ENCODE data around the gene EVC.

EVC gene

DNA sequence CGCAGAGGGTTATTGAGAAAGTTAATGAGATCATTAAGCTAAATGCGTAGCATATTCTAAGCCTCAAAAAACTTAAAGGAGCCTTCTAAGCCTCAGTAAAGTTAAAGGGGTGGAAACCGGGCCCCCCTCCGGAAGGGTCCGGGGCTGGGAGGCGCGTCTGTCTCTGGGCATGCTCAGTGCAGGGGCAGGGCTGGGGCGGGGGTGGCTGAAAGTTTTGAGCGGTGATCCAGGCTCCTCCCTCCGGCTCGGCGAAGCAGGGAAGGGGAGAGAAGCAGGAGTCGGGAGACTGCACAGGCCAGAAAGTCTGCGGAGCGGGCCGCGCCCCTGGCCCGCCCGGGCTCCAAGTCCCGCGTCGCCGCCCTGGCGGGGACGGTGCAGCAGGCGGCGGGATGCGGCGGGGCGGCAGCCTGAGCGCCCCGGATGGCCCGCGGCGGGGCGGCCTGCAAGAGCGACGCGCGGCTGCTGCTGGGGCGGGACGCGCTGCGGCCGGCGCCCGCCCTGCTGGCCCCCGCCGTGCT, at the start of gene EVC:
Gene EVC, plus strand, starts transcription at position 241 of the 518 bp plus-strand sequence. Its CDS starts 180 bp downstream, at position 421.
- peaks cover 10% of the 10 kb centered on the region; the same call in 1 of the 2 replicates for H3K9me3 ChIP-seq (ENCODE audit: insufficient read depth, low read length)
- peaks cover 17% of the 10 kb centered on the region for H3K36me3 ChIP-seq (ENCODE audit: insufficient read depth, insufficient read length, low read length)
- H3K4me3 ChIP-seq (ENCODE audit: insufficient read length, low read depth), result peak within 1 kb of the TSS; percentile 77
- peak; percentile 66 for DNase-seq (ENCODE audit: low read depth, low spot score)
- peak within 1 kb of the TSS; percentile 82 for H3K9ac ChIP-seq (ENCODE audit: insufficient read length, low read depth)
- peaks cover 27% of the 10 kb centered on the region for H3K4me1 ChIP-seq (ENCODE audit: insufficient read depth, insufficient read length)
- no peak for TF ChIP-seq ZNF274 (IDR thresholded peaks at IDR 0.05; ENCODE audit: low read depth, low read length)
- no peak for TF ChIP-seq YY1 (IDR thresholded peaks at IDR 0.05; ENCODE audit: insufficient read depth, insufficient read length)
- TF ChIP-seq SUZ12 (IDR thresholded peaks at IDR 0.05; ENCODE audit: extremely low read depth, insufficient read depth, insufficient read length), result no peak
- peaks cover 33% of the 10 kb centered on the region for H3K27me3 ChIP-seq (ENCODE audit: insufficient read depth, insufficient read length)

DNA sequence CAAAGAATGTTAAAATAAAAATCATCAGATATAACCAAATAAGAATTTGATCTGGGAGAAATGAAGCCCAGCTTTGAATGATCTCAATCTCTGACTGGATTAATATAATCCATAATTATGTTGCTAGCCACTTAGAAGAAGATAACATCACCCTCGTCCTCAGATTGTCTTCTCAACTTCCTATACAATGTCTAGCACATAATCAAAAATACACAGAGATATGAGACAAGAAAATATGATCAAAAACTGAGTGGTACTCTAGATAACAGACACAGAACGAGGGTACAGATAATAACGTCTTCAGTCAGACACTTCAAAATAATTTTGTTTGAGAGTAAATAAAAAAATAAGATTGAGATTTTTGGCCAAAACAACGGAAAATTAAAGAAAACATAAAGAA, 49.8 kb upstream of the EVC start:
- no peak for DNase-seq (ENCODE audit: low read depth, low spot score)
- peaks cover 47% of the 10 kb centered on the region for H3K36me3 ChIP-seq (ENCODE audit: insufficient read depth, insufficient read length, low read length)
- TF ChIP-seq SUZ12 (IDR thresholded peaks at IDR 0.05; ENCODE audit: extremely low read depth, insufficient read depth, insufficient read length), result no peak
- TF ChIP-seq YY1 (IDR thresholded peaks at IDR 0.05; ENCODE audit: insufficient read depth, insufficient read length), result no peak
- no peak for TF ChIP-seq ZNF274 (IDR thresholded peaks at IDR 0.05; ENCODE audit: low read depth, low read length)
- no peaks in the 10 kb centered on the region for H3K27me3 ChIP-seq (ENCODE audit: insufficient read depth, insufficient read length)
- H3K4me3 ChIP-seq (ENCODE audit: insufficient read length, low read depth), result no peak overlapping the region
- peaks cover 3% of the 10 kb centered on the region for H3K9me3 ChIP-seq (ENCODE audit: insufficient read depth, low read length)
- H3K9ac ChIP-seq (ENCODE audit: insufficient read length, low read depth), result no peak overlapping the region
- peaks cover 6% of the 10 kb centered on the region for H3K4me1 ChIP-seq (ENCODE audit: insufficient read depth, insufficient read length)

DNA sequence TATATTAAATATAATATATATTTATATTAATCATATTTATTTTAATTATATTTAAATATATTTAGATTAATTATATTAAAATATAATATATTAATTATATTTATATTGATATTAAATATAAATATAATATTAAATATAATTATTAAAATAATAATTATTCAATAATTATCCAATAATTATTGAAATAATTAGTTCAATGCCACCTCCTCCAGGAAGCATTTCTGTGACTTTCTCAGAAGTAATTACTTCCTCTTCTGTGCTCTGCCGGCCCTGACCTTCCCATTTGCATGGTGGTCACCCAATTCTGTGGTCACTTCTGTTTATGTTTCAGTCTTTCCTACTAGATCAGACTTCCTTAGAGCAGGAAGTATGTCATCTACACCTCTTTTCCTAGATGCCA, 48.4 kb upstream of the EVC start:
- no peak for TF ChIP-seq SUZ12 (IDR thresholded peaks at IDR 0.05; ENCODE audit: extremely low read depth, insufficient read depth, insufficient read length)
- no peak for TF ChIP-seq YY1 (IDR thresholded peaks at IDR 0.05; ENCODE audit: insufficient read depth, insufficient read length)
- no peak for TF ChIP-seq ZNF274 (IDR thresholded peaks at IDR 0.05; ENCODE audit: low read depth, low read length)
- no peaks in the 10 kb centered on the region for H3K27me3 ChIP-seq (ENCODE audit: insufficient read depth, insufficient read length)
- peaks cover 16% of the 10 kb centered on the region for H3K9me3 ChIP-seq (ENCODE audit: insufficient read depth, low read length)
- no peak overlapping the region for H3K4me3 ChIP-seq (ENCODE audit: insufficient read length, low read depth)
- peaks cover 36% of the 10 kb centered on the region for H3K36me3 ChIP-seq (ENCODE audit: insufficient read depth, insufficient read length, low read length)
- DNase-seq (ENCODE audit: low read depth, low spot score), result no peak
- H3K9ac ChIP-seq (ENCODE audit: insufficient read length, low read depth), result no peak overlapping the region
- peaks cover 6% of the 10 kb centered on the region for H3K4me1 ChIP-seq (ENCODE audit: insufficient read depth, insufficient read length)

DNA sequence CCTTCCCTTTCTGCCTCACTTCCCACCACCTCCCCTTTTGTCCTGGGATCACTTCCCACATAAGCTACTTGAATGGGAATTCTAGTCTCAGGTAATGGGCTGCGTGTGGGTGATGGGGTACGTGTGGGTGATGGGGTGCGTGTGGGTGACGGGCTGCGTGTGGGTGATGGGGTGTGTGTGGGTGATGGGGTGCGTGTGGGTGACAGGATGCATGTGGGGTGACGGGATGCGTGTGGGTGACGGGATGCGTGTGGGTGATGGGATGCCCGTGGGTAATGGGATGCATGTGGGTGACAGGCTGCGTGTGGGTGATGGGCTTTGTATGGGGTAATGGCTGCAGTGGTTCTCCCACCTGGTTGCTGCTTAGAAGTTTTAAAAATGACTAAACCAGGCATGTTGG, 46.2 kb upstream of the EVC start:
- Histone ChIP-seq H3K27me3 (ENCODE audit: insufficient read depth, insufficient read length) (no peaks in the 10 kb centered on the region), H3K4me3 (ENCODE audit: insufficient read length, low read depth) (no peak overlapping the region), H3K36me3 (ENCODE audit: insufficient read depth, insufficient read length, low read length) (peaks cover 32% of the 10 kb centered on the region), H3K9me3 (ENCODE audit: insufficient read depth, low read length) (peaks cover 27% of the 10 kb centered on the region), H3K4me1 (ENCODE audit: insufficient read depth, insufficient read length) (peaks cover 6% of the 10 kb centered on the region), H3K9ac (ENCODE audit: insufficient read length, low read depth) (no peak overlapping the region)
- TF ChIP-seq ZNF274 (IDR thresholded peaks at IDR 0.05; ENCODE audit: low read depth, low read length) (no peak), SUZ12 (IDR thresholded peaks at IDR 0.05; ENCODE audit: extremely low read depth, insufficient read depth, insufficient read length) (no peak), YY1 (IDR thresholded peaks at IDR 0.05; ENCODE audit: insufficient read depth, insufficient read length) (no peak)
- no peak for DNase-seq (ENCODE audit: low read depth, low spot score)

DNA sequence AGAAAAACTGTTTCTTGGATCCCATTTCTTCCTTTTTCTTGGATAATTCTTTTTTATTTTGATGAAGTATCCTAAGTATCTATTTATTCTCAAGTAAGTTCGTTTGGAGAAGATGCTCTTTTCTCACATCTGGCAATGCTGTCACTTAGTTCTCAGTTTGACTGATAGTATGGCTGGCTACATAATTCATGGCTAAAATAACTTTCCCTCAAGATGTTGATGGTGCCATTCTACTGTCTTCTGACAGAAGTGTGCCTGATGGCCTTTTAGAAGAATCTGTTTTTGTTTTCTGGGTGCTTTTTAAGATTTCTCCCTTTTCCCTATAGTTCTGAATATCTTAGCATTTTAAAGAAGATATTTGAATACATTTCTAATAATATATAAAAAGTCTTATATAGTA, 44.3 kb upstream of the EVC start:
- Histone ChIP-seq H3K36me3 (ENCODE audit: insufficient read depth, insufficient read length, low read length) (peaks cover 28% of the 10 kb centered on the region), H3K9ac (ENCODE audit: insufficient read length, low read depth) (no peak overlapping the region), H3K4me1 (ENCODE audit: insufficient read depth, insufficient read length) (peaks cover 6% of the 10 kb centered on the region), H3K9me3 (ENCODE audit: insufficient read depth, low read length) (peaks cover 27% of the 10 kb centered on the region), H3K27me3 (ENCODE audit: insufficient read depth, insufficient read length) (no peaks in the 10 kb centered on the region), H3K4me3 (ENCODE audit: insufficient read length, low read depth) (no peak overlapping the region)
- no peak for DNase-seq (ENCODE audit: low read depth, low spot score)
- TF ChIP-seq ZNF274 (IDR thresholded peaks at IDR 0.05; ENCODE audit: low read depth, low read length) (no peak), YY1 (IDR thresholded peaks at IDR 0.05; ENCODE audit: insufficient read depth, insufficient read length) (no peak), SUZ12 (IDR thresholded peaks at IDR 0.05; ENCODE audit: extremely low read depth, insufficient read depth, insufficient read length) (no peak)

DNA sequence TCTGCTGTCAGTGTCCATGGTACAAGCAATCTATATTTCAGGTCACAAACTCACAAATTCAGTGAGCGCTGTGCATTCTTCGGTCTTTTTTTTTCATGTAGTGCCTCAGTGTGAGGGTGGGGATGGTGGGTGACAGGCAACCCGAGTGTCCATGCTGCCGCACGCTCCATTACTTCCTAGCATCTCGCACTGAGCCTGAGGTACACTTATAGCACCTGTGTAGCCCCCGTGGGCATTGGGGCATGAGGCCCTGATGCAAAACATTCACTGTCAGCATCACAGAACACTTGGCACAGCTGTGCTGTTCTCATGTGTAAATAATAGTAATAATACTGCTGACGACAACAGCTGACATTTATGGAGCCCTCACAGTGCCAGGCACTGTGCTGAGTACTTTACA, 34.2 kb upstream of the EVC start:
- Histone ChIP-seq H3K9me3 (ENCODE audit: insufficient read depth, low read length) (no peaks in the 10 kb centered on the region), H3K9ac (ENCODE audit: insufficient read length, low read depth) (no peak overlapping the region), H3K4me1 (ENCODE audit: insufficient read depth, insufficient read length) (no peaks in the 10 kb centered on the region), H3K36me3 (ENCODE audit: insufficient read depth, insufficient read length, low read length) (peaks cover 51% of the 10 kb centered on the region), H3K4me3 (ENCODE audit: insufficient read length, low read depth) (no peak overlapping the region), H3K27me3 (ENCODE audit: insufficient read depth, insufficient read length) (no peaks in the 10 kb centered on the region)
- TF ChIP-seq ZNF274 (IDR thresholded peaks at IDR 0.05; ENCODE audit: low read depth, low read length) (no peak), SUZ12 (IDR thresholded peaks at IDR 0.05; ENCODE audit: extremely low read depth, insufficient read depth, insufficient read length) (no peak), YY1 (IDR thresholded peaks at IDR 0.05; ENCODE audit: insufficient read depth, insufficient read length) (no peak)
- no peak for DNase-seq (ENCODE audit: low read depth, low spot score)

DNA sequence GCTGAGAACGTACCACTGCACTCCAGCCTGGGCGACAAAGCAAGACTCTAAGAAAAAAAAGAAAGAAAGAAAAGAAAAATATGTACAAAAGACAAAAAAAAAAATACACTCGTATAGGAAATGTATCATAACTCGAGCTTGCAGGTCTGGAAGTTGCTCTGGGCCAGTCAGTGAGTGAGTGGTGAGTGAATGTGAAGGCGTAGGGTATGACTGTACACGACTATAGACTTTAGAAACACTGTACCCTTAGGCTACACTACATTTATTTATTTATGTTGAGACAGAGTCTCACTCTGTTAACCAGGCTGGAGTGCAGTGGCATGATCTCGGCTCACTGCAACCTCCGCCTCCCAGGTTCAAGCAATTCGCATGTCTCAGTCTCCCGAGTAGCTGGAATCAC, 32.0 kb upstream of the EVC start:
- Histone ChIP-seq H3K9ac (ENCODE audit: insufficient read length, low read depth) (no peak overlapping the region), H3K9me3 (ENCODE audit: insufficient read depth, low read length) (no peaks in the 10 kb centered on the region), H3K4me1 (ENCODE audit: insufficient read depth, insufficient read length) (peaks cover 4% of the 10 kb centered on the region), H3K36me3 (ENCODE audit: insufficient read depth, insufficient read length, low read length) (peaks cover 59% of the 10 kb centered on the region), H3K4me3 (ENCODE audit: insufficient read length, low read depth) (no peak overlapping the region), H3K27me3 (ENCODE audit: insufficient read depth, insufficient read length) (no peaks in the 10 kb centered on the region)
- DNase-seq (ENCODE audit: low read depth, low spot score), result no peak
- no peak for TF ChIP-seq ZNF274 (IDR thresholded peaks at IDR 0.05; ENCODE audit: low read depth, low read length)
- no peak for TF ChIP-seq YY1 (IDR thresholded peaks at IDR 0.05; ENCODE audit: insufficient read depth, insufficient read length)
- no peak for TF ChIP-seq SUZ12 (IDR thresholded peaks at IDR 0.05; ENCODE audit: extremely low read depth, insufficient read depth, insufficient read length)

Measured in NT2/D1 (cell line).